Sigmoid colon (tissue), 7 donors: ENCODE data around the gene CNKSR2. TPM values are rescaled to one million over a fixed set of nuclear protein-coding genes. Genes with fewer than 3 reads are reported as not detected.
"Not testable (repeated sequence)": the region's sequence is repeated elsewhere in the genome, so short reads cannot be mapped to it uniquely, and the experiment has no call there.

Experiments used
- DNase-seq: peaks from one replicate; pipeline ENCODE4 v3.0.0-alpha.2; 2019
- H3K27ac ChIP-seq, 4 donors: fragments of 200-600 bp; sonication (generic); one replicate each; pipeline ENCODE4 v1.5.1; 2016 to 2019; ENCODE audit warnings: mild to moderate bottlenecking in 1 of 4
- H3K27me3 ChIP-seq, 3 donors: fragments of 200-600 bp; sonication (generic); one replicate each; pipeline ENCODE4 v1.5.1; 2019; ENCODE audit warnings: mild to moderate bottlenecking in 1 of 3
- H3K36me3 ChIP-seq, 4 donors: fragments of 200-600 bp; sonication (generic); one replicate each; pipeline ENCODE4 v1.5.1; 2016 to 2019
- H3K4me1 ChIP-seq, 4 donors: fragments of 200-600 bp; sonication (generic); one replicate each; pipeline ENCODE4 v1.5.1; 2017 to 2019
- H3K4me3 ChIP-seq, 4 donors: fragments of 200-600 bp; sonication (generic); one replicate each; pipeline ENCODE4 v1.5.1; 2017 to 2019; ENCODE audit warnings: mild to moderate bottlenecking in 2 of 4, moderate library complexity in 1 of 4
- H3K9me3 ChIP-seq, 4 donors: fragments of 200-600 bp in 3 of 4; sonication (generic) in 3 of 4; one replicate each; pipeline versions ENCODE4 v1.5.1 to v1.6.1; 2013 to 2019
- EP300 ChIP-seq, 4 donors: sonication (generic); formaldehyde crosslinking; IDR thresholded peaks; one replicate each; pipeline ENCODE4 v1.6.1; 2017; ENCODE audit warnings: antibody characterized with exemption in 4 of 4
- POLR2A ChIP-seq, 2 donors: fragments of 450-650 bp; IDR thresholded peaks; one replicate each; pipeline ENCODE4 v1.6.1; 2016; ENCODE audit warnings: antibody characterized with exemption in 2 of 2, mild to moderate bottlenecking in 2 of 2, moderate library complexity in 2 of 2
- POLR2AphosphoS5 ChIP-seq, 4 donors: sonication (generic); formaldehyde crosslinking; IDR thresholded peaks; one replicate each; pipeline ENCODE4 v1.6.1; 2017; ENCODE audit warnings: antibody characterized with exemption in 4 of 4
- WGBS, 2 donors: extraction: QIAGEN DNeasy Blood & Tissue Kit; methylation state at CpG; one replicate each; pipeline ENCODE4 v1.1.7; 2013; 5-methylcytosine and 5-hydroxymethylcytosine counted together
- intact Hi-C: fragments of 100-400 bp; cut with DNase I; formaldehyde crosslinking; loops from one replicate; pipeline ENCODE4 v1.15.1; 2023
- polyA plus RNA-seq, 3 donors: library from polyadenylated mRNA; stranded (reverse); fragments of 200-250 nt; gene quantifications; one replicate each; pipeline ENCODE4 v1.2.3, GENCODE V29; 2013
- total RNA-seq, 4 donors: library from RNA; depleted of rRNA; stranded (reverse); fragments of >200 nt; gene quantifications; one replicate each; pipeline ENCODE4 v1.1.0, GENCODE V29; 2016
- TF ChIP-seq, protein P1 (sequence below), 4 experiments: fragments of 450-650 bp in 3 of 4; fragments of 200-600 bp in 1 of 4; IDR thresholded peaks; one replicate each; pipeline ENCODE4 v1.5.1; 2016 to 2019; ENCODE audit warnings: antibody characterized with exemption in 4 of 4, mild to moderate bottlenecking in 3 of 4, moderate library complexity in 2 of 4
- donor health status: healthy with polysubstance abuse.
- donor health status: Bipolar disorder and iron deficiency.
- donor health status: healthy.

The CNKSR2 gene
- total and polyA plus RNA-seq, 7 donors = 0.60 to 6.1 (median 3.3) TPM; not detected in 1

DNA sequence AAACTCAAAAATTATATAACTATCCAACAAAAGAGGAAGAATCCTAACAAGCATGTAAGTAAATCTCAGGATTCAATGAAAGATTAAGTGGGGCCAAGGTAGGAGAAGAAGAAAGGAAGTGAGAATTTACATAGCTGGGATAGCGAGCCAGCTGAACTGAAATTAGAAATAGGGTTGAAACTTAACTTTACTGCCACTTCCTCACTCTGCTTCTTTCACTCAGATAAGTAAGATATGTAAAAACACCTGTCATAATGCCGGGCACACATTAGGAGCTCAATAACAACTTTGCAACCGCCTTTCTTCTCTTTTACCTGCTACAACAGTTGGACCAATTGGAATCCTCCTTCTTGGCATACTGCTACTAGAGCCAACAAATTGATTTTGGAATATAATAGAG lies 129.4 kb downstream of the CNKSR2 start:
- Histone ChIP-seq H3K27ac (no peak overlapping the region), H3K27me3 (no peaks in the 10 kb centered on the region), H3K4me3 (no peak overlapping the region), H3K4me1 (no peaks in the 10 kb centered on the region), H3K36me3 (no peaks in the 10 kb centered on the region), H3K9me3 (no peaks in the 10 kb centered on the region)
- intact Hi-C loops = no loop called here
- DNase-seq = no peak
- 78% methylated on average over 3 of the region's 3 CpGs for WGBS, 2 donors
- TF ChIP-seq, protein P1, sequence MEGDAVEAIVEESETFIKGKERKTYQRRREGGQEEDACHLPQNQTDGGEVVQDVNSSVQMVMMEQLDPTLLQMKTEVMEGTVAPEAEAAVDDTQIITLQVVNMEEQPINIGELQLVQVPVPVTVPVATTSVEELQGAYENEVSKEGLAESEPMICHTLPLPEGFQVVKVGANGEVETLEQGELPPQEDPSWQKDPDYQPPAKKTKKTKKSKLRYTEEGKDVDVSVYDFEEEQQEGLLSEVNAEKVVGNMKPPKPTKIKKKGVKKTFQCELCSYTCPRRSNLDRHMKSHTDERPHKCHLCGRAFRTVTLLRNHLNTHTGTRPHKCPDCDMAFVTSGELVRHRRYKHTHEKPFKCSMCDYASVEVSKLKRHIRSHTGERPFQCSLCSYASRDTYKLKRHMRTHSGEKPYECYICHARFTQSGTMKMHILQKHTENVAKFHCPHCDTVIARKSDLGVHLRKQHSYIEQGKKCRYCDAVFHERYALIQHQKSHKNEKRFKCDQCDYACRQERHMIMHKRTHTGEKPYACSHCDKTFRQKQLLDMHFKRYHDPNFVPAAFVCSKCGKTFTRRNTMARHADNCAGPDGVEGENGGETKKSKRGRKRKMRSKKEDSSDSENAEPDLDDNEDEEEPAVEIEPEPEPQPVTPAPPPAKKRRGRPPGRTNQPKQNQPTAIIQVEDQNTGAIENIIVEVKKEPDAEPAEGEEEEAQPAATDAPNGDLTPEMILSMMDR (IDR thresholded peaks at IDR 0.05) = no peak
- TF ChIP-seq POLR2AphosphoS5 (IDR thresholded peaks at IDR 0.05) = no peak
- TF ChIP-seq EP300 (IDR thresholded peaks at IDR 0.05) = no peak
- no peak for TF ChIP-seq POLR2A (IDR thresholded peaks at IDR 0.05)

DNA sequence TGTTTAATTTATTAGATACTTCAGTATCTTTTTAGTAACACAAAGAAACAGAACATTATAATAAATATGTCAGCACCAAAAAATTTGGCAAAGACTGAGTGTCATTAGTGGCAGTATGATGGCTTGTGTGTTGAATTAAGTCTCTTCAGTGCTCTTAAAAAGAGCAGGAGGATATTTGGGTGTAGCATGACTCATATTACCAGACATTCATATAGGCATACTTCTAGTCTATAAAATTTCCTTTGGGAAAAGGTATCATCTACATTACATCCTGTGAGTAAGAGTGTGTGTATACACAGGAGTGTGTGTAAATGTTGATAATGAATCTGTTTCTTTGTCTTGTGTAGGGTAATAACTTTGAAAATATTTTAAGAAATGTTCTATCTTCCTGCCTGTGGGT lies 135.7 kb downstream of the CNKSR2 start:
- H3K4me3 ChIP-seq = no peak overlapping the region
- DNase-seq = no peak
- no peaks in the 10 kb centered on the region for H3K36me3 ChIP-seq
- intact Hi-C loops = no loop called here
- H3K9me3 ChIP-seq = no peaks in the 10 kb centered on the region
- no peak overlapping the region for H3K27ac ChIP-seq
- no peaks in the 10 kb centered on the region for H3K4me1 ChIP-seq
- no peaks in the 10 kb centered on the region for H3K27me3 ChIP-seq
- no peak for TF ChIP-seq EP300 (IDR thresholded peaks at IDR 0.05)
- TF ChIP-seq POLR2AphosphoS5 (IDR thresholded peaks at IDR 0.05) = no peak
- TF ChIP-seq, protein P1 (IDR thresholded peaks at IDR 0.05) = no peak
- no peak for TF ChIP-seq POLR2A (IDR thresholded peaks at IDR 0.05)

DNA sequence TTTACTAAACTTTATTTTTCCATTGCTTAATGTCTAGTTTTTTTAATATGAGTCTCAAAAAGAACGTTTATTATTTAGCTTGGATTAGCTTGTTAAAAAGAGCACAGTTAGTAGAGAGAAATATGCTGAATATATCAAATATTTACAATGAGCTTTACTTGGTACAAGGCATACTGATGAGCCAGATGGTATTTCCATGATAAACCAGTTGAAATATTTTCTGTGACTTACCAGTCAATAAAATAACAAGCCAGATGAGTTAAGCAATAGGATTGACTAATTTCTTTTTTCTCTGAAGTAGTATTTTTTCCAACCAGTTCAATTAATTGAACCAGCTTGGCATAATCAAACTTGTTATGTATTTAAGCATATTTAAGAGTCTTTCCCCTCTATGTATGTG lies 149.8 kb downstream of the CNKSR2 start:
- Histone ChIP-seq H3K27ac (no peak overlapping the region), H3K9me3 (no peaks in the 10 kb centered on the region), H3K4me3 (no peak overlapping the region), H3K27me3 (no peaks in the 10 kb centered on the region), H3K36me3 (no peaks in the 10 kb centered on the region), H3K4me1 (no peaks in the 10 kb centered on the region)
- DNase-seq = no peak
- 54 to 63% methylated on average over 1 of the region's 1 CpG for WGBS, 2 donors
- TF ChIP-seq, protein P1 (IDR thresholded peaks at IDR 0.05) = no peak
- TF ChIP-seq POLR2AphosphoS5 (IDR thresholded peaks at IDR 0.05) (no peak), EP300 (IDR thresholded peaks at IDR 0.05) (no peak), POLR2A (IDR thresholded peaks at IDR 0.05) (no peak)
- intact Hi-C loops = no loop called here

DNA sequence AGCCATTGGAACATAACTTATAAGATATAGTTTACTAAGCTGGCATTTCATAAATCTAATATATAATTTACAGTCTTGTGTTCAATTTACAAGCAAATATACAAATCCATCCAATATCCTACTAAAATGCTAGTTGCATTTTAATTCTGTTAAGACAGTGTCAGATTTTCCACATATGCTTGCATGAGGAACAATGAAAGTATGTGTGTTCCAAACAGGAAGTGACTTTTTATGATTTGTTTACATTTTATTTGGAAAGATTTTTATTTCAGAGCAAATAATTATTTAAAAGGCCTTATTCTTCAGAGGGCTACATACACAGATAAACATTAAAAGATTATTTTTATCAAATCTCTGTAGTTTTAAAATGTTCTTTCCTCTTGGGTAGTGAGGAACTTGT lies 153.9 kb downstream of the CNKSR2 start:
- Histone ChIP-seq H3K4me1 (no peaks in the 10 kb centered on the region), H3K9me3 (no peaks in the 10 kb centered on the region), H3K4me3 (no peak overlapping the region), H3K27me3 (no peaks in the 10 kb centered on the region), H3K36me3 (no peaks in the 10 kb centered on the region), H3K27ac (no peak overlapping the region)
- TF ChIP-seq EP300 (IDR thresholded peaks at IDR 0.05) = no peak
- TF ChIP-seq, protein P1 (IDR thresholded peaks at IDR 0.05) = no peak
- no peak for TF ChIP-seq POLR2AphosphoS5 (IDR thresholded peaks at IDR 0.05)
- TF ChIP-seq POLR2A (IDR thresholded peaks at IDR 0.05) = no peak
- no peak for DNase-seq
- intact Hi-C loops = no loop called here

DNA sequence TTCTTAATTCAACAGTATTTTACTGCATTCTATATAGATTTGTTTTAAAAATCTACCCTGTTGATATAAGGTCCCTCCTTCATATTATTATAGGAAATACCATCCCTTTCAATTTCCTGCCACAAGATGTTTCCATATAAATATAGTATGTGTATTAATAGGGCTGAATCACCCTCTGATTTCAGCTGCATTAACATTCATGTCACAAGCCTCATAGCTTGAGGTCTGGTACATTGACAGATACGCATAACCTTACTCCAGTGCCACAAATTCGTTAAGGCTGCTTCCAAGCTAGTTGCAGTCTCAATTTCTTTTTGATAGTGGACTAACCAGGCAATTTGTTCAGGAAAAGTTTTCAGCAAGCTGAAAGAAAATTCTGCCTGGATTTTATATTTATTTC lies 155.6 kb downstream of the CNKSR2 start:
- WGBS, 2 donors = 82 to 87% methylated on average over 2 of the region's 2 CpGs
- H3K4me1 ChIP-seq = no peaks in the 10 kb centered on the region
- H3K9me3 ChIP-seq = no peaks in the 10 kb centered on the region
- H3K27ac ChIP-seq = no peak overlapping the region
- intact Hi-C loops = no loop called here
- no peak for DNase-seq
- no peaks in the 10 kb centered on the region for H3K36me3 ChIP-seq
- no peak overlapping the region for H3K4me3 ChIP-seq
- H3K27me3 ChIP-seq = no peaks in the 10 kb centered on the region
- no peak for TF ChIP-seq POLR2AphosphoS5 (IDR thresholded peaks at IDR 0.05)
- no peak for TF ChIP-seq POLR2A (IDR thresholded peaks at IDR 0.05)
- no peak for TF ChIP-seq EP300 (IDR thresholded peaks at IDR 0.05)
- TF ChIP-seq, protein P1 (IDR thresholded peaks at IDR 0.05) = no peak

DNA sequence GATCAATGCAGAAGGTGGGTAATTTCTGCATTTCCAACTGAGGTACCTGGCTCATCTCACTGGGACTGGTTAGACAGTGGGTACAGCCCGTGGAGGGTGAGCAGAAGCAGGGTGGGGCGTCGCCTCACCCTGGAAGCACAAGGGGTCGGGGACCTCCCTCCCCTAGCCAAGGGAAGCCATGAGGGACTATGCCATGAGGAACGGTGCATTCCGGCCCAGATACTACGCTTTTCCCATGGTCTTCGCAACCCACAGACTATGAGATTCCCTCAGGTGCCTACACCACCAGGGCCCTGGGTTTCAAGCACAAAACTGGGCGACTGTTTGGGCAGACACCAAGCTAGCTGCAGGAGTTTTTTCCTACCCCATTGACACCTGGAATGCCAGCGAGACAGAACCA lies 170.4 kb downstream of the CNKSR2 start:
- H3K27ac ChIP-seq, H3K27me3 ChIP-seq, H3K9me3 ChIP-seq, DNase-seq, H3K36me3 ChIP-seq, H3K4me1 ChIP-seq, H3K4me3 ChIP-seq, intact Hi-C loops: not testable (repeated sequence)
- 92 to 95% methylated on average over 10 of the region's 10 CpGs for WGBS, 2 donors
